Fibroblast of skin of right quadriceps (primary cell): Measurements from ENCODE around the gene CCDC134.
A peak's percentile ranks its signal among the peaks of the same experiment; 100 is the strongest.

Source experiments
- DNase-seq: peaks from one replicate; pipeline ENCODE4 v3.0.0-alpha.2; 2013

The CCDC134 gene

GRCh38 chr22:41793871-41794270, 6.6 kb upstream of the CCDC134 start:
- no peak for DNase-seq

- no peak for DNase-seq
Observed at GRCh38 chr22:41798736-41799135, 1.7 kb upstream of the CCDC134 start.

- DNase-seq: peak; percentile 15
Observed at GRCh38 chr22:41799486-41800347, 762 bp upstream of the CCDC134 start.

GRCh38 chr22:41801147-41801819, 804 bp downstream of the CCDC134 start:
- no peak for DNase-seq

- no peak for DNase-seq
Observed at GRCh38 chr22:41801886-41802285, 1.4 kb downstream of the CCDC134 start.

- DNase-seq: no peak
Observed at GRCh38 chr22:41805639-41806038, 5.2 kb downstream of the CCDC134 start.

GRCh38 chr22:41808400-41808799, 7.9 kb downstream of the CCDC134 start:
- DNase-seq: no peak

GRCh38 chr22:41810022-41810421, 9.5 kb downstream of the CCDC134 start:
- DNase-seq: no peak

- no peak for DNase-seq
Observed at GRCh38 chr22:41812805-41813545, 12.5 kb downstream of the CCDC134 start.

- no peak for DNase-seq
Observed at GRCh38 chr22:41813726-41814410, 13.4 kb downstream of the CCDC134 start.

- no peak for DNase-seq
Observed at GRCh38 chr22:41815716-41816115, 15.2 kb downstream of the CCDC134 start.

GRCh38 chr22:41816241-41816640, 15.8 kb downstream of the CCDC134 start:
- DNase-seq: no peak

GRCh38 chr22:41816871-41817270, 16.4 kb downstream of the CCDC134 start:
- DNase-seq: no peak

- no peak for DNase-seq
Observed at GRCh38 chr22:41818011-41818410, 17.5 kb downstream of the CCDC134 start.

GRCh38 chr22:41818596-41818995, 18.1 kb downstream of the CCDC134 start:
- DNase-seq: no peak

- no peak for DNase-seq
Observed at GRCh38 chr22:41819257-41819656, 18.8 kb downstream of the CCDC134 start.

- DNase-seq: no peak
Observed at GRCh38 chr22:41820447-41820846, 20.0 kb downstream of the CCDC134 start.

GRCh38 chr22:41821471-41822316, 21.2 kb downstream of the CCDC134 start:
- no peak for DNase-seq

GRCh38 chr22:41822317-41823057, 22.0 kb downstream of the CCDC134 start:
- DNase-seq: peak; percentile 78

GRCh38 chr22:41823797-41824196, 23.3 kb downstream of the CCDC134 start:
- no peak for DNase-seq

- no peak for DNase-seq
Observed at GRCh38 chr22:41825376-41825775, 24.9 kb downstream of the CCDC134 start.
